Stimulated activated CD4-positive, alpha-beta T cell treated with anti-CD3 and anti-CD28 coated beads, TNF-alpha, amount 100 ng/mL, for 4 hours (primary cell): Measurements from ENCODE around the gene RANGAP1.

Source experiments
- DNase-seq, 3 experiments: peaks; one replicate each; pipeline ENCODE4 v3.0.0-alpha.2; 2020; ENCODE audit warnings: low read depth in 3 of 3

RANGAP1 gene

DNA sequence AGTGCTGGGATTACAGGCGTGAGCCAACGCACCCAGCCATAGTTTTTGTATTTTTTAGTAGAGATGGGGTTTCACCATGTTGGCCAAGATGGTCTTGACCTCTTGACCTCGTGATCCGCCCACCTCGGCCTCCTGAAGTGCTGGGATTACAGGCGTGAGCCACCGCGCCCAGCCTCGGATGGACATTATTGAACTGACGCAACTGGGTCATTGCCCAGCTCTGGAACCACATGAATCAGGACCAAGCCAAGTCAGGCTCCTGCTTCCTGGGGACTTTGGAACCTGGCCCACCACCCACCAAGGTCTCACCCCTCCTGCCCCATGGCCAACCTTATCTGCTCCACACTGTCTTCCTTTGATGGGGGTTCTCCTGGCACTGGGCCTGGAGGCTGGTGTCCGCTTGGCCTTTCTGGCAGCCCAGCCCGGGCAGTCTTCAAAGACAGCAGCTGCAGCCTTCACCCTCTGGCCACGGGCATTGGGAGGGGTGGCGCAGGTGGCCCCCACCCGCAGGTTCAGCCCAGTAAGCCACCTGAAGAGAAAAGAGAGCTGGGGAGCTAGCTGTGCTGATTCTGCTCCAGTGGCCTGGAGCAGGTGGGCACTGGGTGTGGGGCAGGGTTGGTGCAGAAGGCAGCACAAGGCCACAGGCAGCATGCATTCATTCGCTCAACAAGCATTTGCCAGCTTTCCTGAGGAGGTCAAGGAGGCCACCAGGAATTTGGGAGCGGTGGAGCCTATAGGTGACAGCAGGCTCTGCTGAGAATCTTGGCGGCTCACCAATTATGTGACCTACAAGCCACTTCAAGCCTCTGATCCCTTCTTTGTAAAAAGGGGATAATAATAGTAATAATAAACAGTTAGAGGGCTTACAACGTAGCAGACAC, 50.9 kb downstream of the RANGAP1 start:
- DNase-seq = no peak

DNA sequence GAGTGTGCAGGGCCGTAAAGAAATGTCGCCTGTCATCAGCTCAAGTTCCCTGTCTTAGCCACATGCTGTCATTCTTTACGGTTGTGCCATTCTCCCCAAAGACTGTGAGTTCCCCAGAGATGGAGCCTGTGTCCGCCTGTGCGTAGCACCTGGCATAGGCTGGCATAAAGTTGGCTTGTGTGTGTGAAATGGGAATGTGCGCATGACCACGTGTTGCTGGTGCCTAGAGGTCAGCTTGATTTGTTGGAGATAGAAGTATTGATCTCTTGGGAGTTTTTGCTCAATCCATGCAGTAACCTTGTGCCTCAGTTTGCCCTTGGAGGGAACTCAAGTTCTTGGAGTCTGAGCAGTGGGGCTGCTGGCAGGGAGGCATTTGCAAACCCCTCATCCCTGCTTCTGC, 54.6 kb downstream of the RANGAP1 start:
- no peak for DNase-seq

DNA sequence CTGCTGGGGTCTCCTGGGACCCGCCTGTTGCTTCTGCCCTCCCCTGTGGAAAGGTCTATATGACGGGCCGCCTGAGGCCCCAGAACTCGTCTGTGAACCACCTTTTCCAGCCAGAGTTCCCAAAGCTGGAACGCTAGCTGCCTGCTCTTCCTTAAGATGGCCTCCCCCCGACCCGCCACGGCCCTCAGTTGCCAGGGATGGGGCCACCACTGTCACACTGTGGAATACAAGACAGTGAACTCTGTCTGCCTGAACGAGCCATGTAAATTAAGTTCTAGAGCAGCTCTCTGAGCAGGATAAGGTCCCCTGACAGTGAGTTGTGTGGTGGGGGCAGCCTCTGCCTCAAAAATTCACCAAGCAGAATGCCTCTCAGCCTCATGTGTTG, 55.6 kb downstream of the RANGAP1 start:
- no peak for DNase-seq

DNA sequence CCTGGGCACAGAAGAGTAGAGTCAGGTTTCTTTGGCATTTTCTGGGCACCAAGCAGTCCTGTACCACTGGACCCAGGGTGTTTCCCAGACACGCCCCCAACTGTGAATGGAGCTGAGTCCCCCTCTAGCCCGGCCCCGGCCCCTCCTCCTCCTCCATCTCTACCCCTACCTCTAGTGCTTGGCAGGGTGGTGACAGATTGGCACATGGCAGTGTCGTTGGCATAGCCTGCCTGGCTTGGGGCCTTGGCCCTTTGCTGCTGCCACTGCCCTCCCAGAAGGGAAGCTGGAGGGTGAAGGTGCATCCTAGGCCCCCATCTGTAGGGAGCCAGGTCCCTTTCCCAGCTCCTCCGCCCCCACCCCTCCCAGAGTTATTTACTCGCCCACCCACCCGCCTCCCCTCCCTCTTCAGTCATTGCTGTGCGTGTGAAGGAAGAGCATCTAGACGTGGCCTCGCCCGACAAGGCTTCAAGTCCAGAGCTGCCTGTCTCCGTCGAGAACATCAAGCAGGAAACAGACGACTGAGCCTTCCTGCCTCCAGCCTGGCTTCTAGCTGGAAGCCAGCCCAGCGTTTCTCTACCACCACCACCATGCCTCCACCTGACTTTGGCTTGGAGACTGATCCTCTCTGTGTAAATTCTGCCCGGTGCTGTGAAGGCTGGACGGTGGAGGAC, 56.1 kb downstream of the RANGAP1 start:
- DNase-seq = no peak

DNA sequence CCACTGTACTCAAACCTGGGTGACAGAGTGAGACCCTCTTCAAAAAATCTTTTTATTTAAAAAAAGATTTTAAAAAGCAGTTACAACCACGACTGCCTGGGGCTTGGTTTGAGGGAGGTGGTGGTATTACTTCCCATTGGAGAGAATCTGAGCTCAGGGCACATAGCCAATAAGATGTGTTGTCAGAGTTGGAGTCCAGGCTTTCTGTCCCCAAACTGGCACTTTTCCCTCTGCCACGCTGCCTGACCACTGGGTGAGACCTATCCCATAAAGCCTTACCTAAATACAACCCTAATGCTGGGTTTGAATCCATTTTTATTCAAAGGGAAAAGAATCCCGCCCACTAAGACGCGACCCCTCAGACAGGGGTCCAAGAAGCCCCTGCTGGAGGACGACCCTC, 56.8 kb downstream of the RANGAP1 start:
- no peak for DNase-seq

DNA sequence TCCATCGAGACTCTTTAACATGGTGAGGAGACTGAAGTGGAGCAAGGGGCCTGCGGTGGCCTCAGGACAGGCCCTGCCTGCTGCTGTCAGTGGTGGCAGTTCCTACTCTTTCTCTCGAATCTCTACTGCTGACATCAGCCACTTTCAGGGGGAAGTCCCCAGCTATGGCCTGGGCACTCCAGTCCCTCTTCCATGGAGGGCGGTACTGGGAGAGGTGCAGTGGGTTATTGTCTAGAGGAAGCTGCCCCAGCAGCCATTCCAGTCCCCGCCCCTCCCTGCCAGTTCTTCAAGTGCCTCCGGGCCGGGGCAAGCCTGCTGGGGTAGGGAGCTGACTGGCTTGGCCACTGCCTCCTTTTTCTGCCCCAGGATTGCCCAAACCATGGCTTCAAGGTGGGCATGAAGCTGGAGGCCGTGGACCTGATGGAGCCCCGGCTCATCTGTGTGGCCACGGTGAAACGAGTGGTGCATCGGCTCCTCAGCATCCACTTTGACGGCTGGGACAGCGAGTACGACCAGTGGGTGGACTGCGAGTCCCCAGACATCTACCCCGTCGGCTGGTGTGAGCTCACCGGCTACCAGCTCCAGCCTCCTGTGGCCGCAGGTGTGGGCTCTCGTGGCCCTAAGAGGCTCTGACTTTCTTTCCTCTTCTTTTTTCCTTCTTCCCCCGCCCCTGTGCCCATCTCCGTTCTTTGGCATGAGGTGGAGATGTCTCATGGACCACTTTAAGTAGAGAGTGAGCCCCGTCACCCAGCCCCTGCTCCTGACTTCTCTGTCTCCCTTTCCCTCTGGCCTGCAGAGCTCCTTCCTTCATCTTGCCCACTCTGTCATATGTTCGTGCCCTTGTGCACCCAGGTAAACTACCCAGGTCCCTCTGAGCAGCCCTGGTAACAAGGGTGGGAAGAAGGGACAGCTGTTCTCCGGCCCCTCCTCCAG, 59.0 kb downstream of the RANGAP1 start:
- no peak for DNase-seq

DNA sequence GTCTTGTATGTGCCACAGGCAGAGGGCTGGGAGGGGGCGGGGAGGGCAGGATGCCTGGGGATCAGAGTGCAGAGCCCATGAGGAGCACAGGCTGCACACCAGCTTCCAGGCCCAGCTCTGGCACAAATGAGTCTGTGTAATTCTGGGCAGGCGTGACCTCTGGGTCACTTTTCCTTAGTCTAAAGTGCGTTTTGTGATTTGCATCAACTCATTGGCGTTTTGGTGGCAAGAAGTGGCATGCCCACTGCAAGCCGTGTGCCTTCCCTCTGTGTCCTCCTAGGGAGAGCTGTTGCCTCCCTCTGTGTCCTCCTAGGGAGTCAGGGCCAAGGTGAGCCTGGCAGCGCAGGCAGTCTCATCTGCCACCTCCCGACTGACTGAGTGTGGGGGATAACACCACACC, 62.5 kb downstream of the RANGAP1 start:
- DNase-seq = no peak

DNA sequence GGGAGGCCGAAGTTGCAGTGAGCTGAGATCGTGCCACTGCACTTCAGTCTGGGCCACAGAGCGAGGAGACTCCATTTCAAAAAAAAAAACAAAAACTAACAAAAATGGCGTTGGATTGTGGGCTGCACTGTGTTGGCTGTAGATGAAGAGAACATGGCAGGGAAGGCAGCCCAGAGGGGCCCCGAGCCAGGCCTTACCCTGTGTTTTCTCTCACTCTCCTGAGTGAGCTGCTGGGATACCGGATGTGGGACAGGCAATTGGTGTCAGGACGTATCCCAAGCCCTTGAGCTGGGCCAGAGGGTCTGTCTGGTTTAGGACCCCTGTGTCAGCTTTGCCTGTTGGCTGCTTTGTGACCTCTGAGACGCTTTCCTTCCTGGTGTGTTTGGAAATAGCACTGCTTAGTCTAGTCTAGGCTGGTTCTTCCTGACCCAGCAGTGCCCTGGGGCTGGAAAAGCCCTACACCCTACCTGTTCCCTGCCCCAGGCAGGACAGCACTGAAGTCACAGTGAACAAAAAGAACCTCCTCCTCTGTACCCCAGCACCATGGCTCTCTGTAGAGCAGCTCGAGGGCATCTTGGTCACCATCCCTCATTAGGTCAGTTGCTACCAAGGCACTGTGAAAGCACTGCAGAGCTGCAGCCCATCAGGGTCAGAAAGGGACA, 63.0 kb downstream of the RANGAP1 start:
- no peak for DNase-seq

DNA sequence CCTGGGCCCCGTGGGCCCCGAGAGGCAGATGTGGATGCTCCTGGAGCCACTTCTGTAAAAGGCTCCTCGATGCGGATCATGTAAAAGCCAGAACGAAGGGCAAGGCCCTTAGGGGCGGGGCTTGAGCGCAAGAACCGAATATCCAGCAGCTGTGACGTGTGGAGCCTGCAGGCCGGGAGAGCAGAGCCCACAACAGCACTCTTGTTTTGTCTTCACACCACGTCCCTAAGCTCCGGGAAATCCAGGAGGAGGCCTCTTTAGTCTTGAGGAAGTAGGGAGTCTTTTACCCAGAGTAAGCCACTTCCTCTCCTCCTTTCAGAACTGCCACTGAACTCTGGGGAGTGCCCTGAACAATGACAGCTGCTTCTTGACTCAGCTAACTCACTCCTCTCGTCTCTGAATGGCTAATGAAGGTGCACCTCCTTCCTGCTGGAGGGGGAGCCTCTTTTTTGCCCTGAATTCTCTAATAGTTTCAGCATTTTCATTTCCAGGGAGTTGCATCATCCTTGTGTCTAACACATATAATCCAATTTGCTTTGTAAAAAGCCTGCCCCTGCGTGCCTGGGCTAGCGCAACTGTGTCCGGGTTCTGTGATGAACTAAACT, 68.3 kb downstream of the RANGAP1 start:
- no peak for DNase-seq

DNA sequence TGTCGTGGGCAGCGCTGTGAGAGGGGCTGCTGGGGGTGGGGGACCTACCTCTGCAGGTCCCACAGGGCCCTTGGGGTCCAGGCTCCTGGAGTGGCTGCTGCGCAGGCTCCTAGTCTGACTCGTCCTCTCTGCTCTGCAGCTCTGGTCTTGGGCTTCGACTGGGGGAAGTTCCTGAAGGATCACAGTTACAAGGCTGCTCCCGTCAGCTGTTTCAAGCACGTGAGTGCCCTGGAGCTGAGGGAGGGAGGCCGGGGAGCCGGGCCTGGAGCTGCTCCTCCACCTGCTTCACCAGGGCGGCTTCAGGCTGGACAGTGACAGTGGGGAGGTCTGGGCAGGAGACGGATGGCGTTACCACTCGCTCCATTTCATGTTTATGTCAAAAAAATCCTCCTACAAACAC, 69.0 kb downstream of the RANGAP1 start:
- no peak for DNase-seq

DNA sequence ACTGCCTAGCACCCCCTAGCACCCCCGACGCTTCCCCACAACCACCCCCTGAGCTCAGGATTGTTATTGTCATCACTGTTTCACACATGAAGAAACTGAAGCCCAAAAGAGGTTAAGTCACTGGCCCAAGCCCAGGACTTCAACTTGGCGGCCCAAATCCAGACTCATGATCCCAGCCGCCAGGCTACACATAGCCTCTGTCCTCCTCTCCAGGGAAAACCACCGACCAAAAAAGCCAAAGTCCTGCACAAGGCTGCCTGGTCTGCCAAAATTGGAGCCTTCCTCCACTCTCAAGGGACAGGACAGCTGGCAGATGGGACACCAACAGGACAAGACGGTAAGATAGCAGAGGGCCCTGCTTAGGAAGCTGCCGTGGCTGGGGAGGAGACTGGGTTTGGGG, 70.1 kb downstream of the RANGAP1 start:
- no peak for DNase-seq

DNA sequence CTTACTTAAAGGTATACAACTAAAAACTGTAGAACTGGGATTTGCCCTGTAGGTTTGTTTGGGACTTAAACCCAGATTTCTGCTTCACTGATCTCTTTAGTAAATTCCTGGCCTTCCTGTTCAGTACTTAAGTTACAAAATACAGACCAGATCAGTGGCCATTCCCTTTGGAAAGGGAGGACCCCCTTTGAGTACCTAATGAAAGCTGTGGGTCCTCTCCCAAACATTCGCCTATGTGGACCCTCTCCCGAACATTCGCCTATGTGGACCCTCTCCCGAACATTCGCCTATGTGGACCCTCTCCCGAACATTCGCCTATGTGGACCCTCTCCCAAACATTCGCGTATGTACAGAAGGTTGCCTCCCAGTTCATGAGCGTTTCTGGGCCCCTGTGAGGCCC, 70.6 kb downstream of the RANGAP1 start:
- no peak for DNase-seq

DNA sequence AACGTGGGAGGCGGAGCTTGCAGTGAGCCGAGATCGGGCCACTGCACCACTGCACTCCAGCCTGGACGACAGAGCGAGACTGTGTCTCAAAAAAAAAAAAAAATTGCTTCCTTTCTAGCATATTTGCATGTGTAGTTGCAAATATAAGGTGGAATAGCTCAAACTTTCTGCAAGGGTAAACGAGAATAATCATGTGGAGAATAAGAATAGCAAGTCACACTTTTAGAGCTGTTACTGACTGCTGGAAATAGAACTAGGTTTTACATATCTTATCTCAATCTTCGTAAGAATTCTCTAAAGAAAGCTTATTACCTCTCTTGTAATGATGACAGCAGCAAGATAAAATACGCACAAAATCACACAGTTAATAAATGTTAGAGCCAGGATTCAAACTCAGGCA, 79.3 kb downstream of the RANGAP1 start:
- no peak for DNase-seq

DNA sequence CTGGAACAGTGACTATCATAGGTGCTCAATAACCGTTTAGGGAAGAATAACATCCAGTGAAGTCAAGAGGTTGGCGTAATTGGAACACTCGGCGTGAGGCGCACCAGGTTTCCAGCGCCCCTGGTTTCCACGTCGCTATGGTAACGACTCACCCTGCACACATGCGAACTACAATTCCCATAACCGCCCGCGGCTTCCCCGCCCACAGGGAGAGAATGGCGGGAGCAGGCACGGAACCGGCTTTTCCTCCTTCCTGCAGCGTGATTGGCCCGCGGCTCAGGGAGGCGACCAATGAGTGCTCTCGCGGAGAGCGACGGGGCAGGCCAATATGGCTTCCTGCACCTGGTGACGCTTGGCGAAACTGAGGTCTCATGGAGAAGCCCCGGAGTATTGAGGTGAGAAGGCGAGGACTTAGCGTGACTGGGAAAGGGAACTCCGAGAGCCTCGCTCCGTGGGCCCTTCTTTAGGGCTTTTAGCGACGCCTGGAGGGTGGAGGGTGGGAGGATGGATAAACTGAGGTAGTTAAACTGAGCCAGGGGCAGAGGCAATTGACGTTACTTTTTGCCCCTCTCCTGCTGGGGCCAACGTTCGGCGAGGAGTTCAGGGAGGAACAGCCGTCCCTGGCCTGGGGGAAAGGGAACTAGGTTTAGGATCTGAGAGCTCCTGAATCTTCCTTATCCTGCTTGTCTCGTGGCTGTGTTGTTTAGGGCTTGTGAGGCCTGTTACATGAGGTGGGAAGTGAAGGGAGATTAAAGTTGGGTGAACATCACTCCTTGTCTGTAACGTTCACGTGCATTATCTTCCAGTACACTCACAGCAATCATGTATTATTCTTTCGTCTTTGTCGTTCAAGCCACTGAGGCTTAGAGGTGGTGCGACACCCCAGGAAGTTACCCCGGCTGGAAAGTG, 80.7 kb downstream of the RANGAP1 start, which contains the start of gene L3MBTL2:
L3MBTL2 (plus strand) TSS at position 321 of the 909 bp plus-strand sequence; CDS start at position 372, 51 bp downstream.
- DNase-seq = peak; percentile 91 to 99 (median 96)

DNA sequence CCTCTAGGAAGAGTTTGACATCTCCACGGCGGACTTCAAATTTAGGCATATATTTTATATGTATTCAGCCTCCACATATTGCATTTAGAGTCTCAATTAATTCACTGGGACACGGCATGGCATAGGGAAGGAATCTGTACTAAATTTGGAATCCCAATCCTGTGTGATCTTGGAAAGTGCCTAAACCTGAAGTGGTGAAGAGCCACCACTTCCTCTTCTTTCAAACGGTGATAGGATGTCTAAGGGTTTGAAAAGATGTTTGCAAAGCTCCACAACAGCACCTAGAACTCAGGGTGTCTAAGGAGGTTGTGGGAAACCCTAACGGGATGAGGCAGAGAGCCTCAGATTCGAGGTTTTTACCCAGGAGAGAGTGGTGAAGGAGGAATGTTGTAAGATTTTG, 81.9 kb downstream of the RANGAP1 start:
- no peak for DNase-seq

DNA sequence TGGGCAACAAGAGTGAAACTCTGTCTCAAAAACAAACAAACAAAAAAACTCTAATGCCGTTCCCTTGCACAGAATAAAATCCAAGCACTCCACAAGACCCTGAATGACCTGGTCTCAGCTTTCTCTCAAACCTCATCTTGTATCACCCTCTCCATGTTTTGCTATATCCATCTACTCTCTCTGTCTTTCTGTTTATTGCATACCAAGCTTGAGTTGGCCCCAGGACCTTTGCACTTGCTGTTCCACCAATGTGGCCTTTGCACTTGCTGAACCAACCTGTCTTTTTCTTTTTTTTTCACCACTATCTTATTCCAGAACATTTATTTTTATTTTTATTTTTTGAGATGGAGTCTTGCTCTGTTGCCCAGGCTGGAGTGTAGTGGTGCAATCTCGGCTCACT, 82.9 kb downstream of the RANGAP1 start:
- no peak for DNase-seq

DNA sequence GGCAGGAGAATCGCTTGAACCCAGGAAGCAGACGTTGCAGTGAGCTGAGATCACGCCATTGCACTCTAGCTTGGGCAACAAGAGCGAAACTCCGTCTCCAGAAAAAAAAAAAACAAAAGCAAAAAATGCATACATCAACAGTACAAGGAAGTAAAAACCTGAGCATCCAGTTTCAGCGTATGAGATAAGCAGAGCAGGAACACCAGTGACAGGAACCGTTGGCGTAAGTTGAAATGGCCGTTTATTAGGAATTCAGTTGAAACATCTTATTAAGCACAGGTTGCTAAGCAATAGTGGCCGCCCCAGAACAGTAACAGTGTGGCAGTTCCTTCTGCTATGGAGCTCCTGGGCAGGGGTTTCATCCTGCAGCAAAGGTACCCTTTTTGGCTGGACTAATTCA, 84.8 kb downstream of the RANGAP1 start:
- DNase-seq = no peak

DNA sequence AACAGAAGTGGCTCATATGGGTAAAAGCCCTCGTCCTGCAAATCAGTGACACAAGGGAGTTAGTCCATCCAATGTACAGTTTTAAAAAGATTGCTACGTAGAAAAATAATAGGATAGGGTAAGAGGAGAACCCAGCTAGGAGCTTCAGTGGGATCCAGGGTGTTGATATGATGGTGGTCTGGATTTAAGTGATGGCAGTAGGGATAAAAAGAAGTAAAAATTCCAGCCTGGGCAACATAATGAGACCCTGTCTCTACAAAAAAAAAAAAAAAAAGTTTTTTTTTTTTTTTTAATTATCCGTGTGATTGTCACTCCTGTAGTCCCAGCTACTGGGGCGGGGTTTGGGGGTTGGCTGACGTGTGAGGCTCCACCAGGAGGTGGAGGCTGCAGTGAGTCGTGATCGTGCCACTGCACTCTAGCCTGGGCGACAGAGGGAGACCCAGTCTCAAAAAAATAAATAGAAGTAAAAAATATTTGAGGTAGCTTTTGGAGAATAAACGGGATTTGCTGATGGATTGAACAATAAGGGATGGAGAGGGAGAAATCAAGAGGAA, 87.9 kb downstream of the RANGAP1 start:
- DNase-seq = peak in 2 of 3 experiments; percentile 31 to 36
